HL-60 (cell line): Measurements from ENCODE around the gene CCDC124.

Experiments used
- GABPA ChIP-seq: IDR thresholded peaks from 2 replicates; pipeline ENCODE4 v1.6.1; 2012; ENCODE audit warnings: low read depth
- POLR2AphosphoS5 ChIP-seq: IDR thresholded peaks from 2 replicates; pipeline ENCODE4 v1.6.1; 2012; ENCODE audit warnings: low read depth
- TF ChIP-seq, protein P1 (sequence below): IDR thresholded peaks from one replicate; pipeline ENCODE4 v1.5.1; 2011; ENCODE audit warnings: low read length, control low read depth, inconsistent platforms; ENCODE audit not compliant: insufficient read depth

DNA sequence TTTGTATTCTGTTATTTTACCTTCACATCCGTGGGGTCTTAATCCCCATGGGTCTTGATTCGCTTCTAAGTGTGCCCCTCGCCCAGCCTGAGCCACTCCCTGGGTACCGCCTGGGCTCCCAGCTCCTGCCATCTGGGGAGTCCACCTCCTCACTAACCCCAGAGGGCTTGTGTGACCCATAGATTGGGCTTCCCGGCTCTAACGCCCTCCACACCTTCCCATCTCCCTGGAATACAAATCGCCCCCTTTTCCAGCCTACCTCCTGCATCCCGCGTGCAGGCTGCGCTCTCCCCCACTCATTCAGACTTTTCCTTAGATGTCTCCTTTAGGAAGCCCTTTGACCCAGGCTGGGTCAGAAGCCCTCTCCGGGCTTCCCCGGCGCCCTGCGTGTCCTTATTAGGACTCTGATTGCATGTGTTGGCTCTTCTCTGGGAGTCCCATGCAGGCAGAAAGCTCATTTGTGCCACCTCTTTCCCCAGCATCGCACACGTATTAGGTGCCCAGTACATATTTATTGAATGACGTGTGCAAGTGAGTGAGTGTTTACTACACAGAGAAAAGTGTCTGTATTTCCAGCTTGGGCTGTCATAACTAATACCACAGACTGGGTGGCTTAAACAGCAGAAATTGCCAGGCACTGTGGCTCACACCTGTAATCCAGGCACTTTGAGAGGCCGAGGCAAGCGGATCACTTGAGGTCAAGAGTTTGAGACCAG lies 757 bp downstream of the CCDC124 start:
- TF ChIP-seq GABPA (no peak), POLR2AphosphoS5 (no peak)
- TF ChIP-seq, protein P1, sequence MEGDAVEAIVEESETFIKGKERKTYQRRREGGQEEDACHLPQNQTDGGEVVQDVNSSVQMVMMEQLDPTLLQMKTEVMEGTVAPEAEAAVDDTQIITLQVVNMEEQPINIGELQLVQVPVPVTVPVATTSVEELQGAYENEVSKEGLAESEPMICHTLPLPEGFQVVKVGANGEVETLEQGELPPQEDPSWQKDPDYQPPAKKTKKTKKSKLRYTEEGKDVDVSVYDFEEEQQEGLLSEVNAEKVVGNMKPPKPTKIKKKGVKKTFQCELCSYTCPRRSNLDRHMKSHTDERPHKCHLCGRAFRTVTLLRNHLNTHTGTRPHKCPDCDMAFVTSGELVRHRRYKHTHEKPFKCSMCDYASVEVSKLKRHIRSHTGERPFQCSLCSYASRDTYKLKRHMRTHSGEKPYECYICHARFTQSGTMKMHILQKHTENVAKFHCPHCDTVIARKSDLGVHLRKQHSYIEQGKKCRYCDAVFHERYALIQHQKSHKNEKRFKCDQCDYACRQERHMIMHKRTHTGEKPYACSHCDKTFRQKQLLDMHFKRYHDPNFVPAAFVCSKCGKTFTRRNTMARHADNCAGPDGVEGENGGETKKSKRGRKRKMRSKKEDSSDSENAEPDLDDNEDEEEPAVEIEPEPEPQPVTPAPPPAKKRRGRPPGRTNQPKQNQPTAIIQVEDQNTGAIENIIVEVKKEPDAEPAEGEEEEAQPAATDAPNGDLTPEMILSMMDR, result no peak
